Mesendoderm (in vitro differentiated cells): Measurements from ENCODE around the gene KSR2.

Experiments used
- DNase-seq: peaks from one replicate; pipeline ENCODE4 v3.0.0; 2013
- H2AK5ac ChIP-seq: 2 replicates; pipeline ENCODE4 v1.6.1; 2013; ENCODE audit warnings: low read length, inconsistent platforms
- H2BK120ac ChIP-seq: 2 replicates; pipeline ENCODE4 v1.6.1; 2013; ENCODE audit warnings: low read depth, mild to moderate bottlenecking, low read length, moderate library complexity, mixed read lengths
- H2BK15ac ChIP-seq: replicated peaks from 2 replicates; pipeline ENCODE4 v1.6.1; 2013; ENCODE audit warnings: low read depth, mild to moderate bottlenecking, moderate library complexity
- H2BK5ac ChIP-seq: 2 replicates; pipeline ENCODE4 v1.6.1; 2013; ENCODE audit warnings: low read length, inconsistent platforms
- H3K18ac ChIP-seq: 2 replicates; pipeline ENCODE4 v1.6.1; 2013; ENCODE audit warnings: mild to moderate bottlenecking, low read length, mixed read lengths
- H3K23ac ChIP-seq: one replicate; pipeline ENCODE4 v1.6.1; 2013; ENCODE audit warnings: low read length
- H3K27ac ChIP-seq: 2 replicates; pipeline ENCODE4 v1.5.1; 2013; ENCODE audit warnings: low read depth, mild to moderate bottlenecking, inconsistent platforms, low read length, moderate library complexity
- H3K27me3 ChIP-seq: 2 replicates; pipeline ENCODE4 v1.6.1; 2013; ENCODE audit warnings: low read length, control low read depth, mild to moderate bottlenecking, inconsistent platforms; ENCODE audit not compliant: insufficient read depth, poor library complexity
- H3K36me3 ChIP-seq: 2 replicates; pipeline ENCODE4 v1.6.1; 2013; ENCODE audit warnings: low read length, inconsistent platforms; ENCODE audit not compliant: control insufficient read depth, insufficient read depth
- H3K4ac ChIP-seq: one replicate; pipeline ENCODE4 v1.6.1; 2013; ENCODE audit warnings: low read depth, mild to moderate bottlenecking, low read length, moderate library complexity
- H3K4me1 ChIP-seq: 2 replicates; pipeline ENCODE4 v1.6.1; 2013; ENCODE audit warnings: low read depth, low read length, inconsistent platforms; ENCODE audit not compliant: control insufficient read depth
- H3K4me2 ChIP-seq: 2 replicates; pipeline ENCODE4 v1.6.1; 2013; ENCODE audit warnings: low read length
- H3K4me3 ChIP-seq: 2 replicates; pipeline ENCODE4 v1.5.1; 2013; ENCODE audit warnings: mild to moderate bottlenecking, low read length
- H3K56ac ChIP-seq: one replicate; pipeline ENCODE4 v1.6.1; 2013; ENCODE audit warnings: low read length
- H3K79me1 ChIP-seq: 2 replicates; pipeline ENCODE4 v1.6.1; 2013; ENCODE audit warnings: low read length, inconsistent platforms
- H3K79me2 ChIP-seq: 2 replicates; pipeline ENCODE4 v1.6.1; 2013; ENCODE audit warnings: mild to moderate bottlenecking, low read length; ENCODE audit not compliant: control insufficient read depth, insufficient read depth
- H3K9ac ChIP-seq: 2 replicates; pipeline ENCODE4 v1.6.1; 2013; ENCODE audit warnings: low read length, inconsistent platforms
- H4K5ac ChIP-seq: one replicate; pipeline ENCODE4 v1.6.1; 2013; ENCODE audit warnings: low read length
- H4K8ac ChIP-seq: one replicate; pipeline ENCODE4 v1.6.1; 2013; ENCODE audit warnings: low read depth, mild to moderate bottlenecking, control low read depth, low read length, moderate library complexity
- WGBS: extraction: QIAGEN DNeasy Blood & Tissue Kit; methylation state at CpG from one replicate; pipeline ENCODE4 v1.1.7; 2013; ENCODE audit warnings: low lambda C conversion rate, missing lambda C conversion rate; ENCODE audit not compliant: insufficient coverage; ENCODE audit errors: extremely low coverage; 5-methylcytosine and 5-hydroxymethylcytosine counted together

The KSR2 gene

DNA sequence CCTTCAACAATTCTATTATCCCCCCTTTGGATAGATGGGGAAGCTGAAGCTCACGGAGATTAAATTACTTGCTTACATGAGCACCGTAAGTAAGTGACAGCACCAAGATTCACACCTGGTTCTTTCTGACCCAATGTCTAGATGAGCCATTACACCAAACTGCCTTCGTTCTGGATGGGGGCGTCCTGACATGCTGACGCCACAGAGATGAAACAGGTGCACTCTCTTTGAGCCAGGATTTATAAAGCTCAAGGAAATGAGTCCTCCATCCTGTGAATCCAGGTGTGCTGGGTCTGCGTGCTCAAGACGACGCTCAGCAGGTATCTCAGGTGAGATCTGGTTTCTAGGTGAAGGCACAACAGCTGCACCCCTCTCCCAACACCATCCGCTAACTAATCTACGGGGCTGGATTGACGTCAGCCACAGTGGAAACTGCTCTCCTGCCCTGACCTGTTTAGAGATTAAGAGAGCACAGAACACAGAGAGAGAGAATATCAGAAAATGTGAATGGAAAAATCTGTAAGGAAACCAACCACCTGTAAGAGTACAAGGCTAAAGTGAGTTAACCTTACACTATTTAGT is 61.6 kb downstream of the KSR2 start:
- no peak overlapping the region for H3K4me3 ChIP-seq
- H4K5ac ChIP-seq = no peak overlapping the region
- H4K8ac ChIP-seq = no peak overlapping the region
- no peak overlapping the region for H2AK5ac ChIP-seq
- H3K79me2 ChIP-seq = no peaks in the 10 kb centered on the region
- no peak overlapping the region for H3K56ac ChIP-seq
- H2BK5ac ChIP-seq = no peak overlapping the region
- H3K9ac ChIP-seq = no peak overlapping the region
- H2BK15ac ChIP-seq = no peak overlapping the region
- no peaks in the 10 kb centered on the region for H3K79me1 ChIP-seq
- no peak overlapping the region for H2BK120ac ChIP-seq
- H3K27ac ChIP-seq = no peak overlapping the region
- no peaks in the 10 kb centered on the region for H3K4me1 ChIP-seq
- no peaks in the 10 kb centered on the region for H3K36me3 ChIP-seq
- H3K4ac ChIP-seq = no peak overlapping the region
- no peak overlapping the region for H3K18ac ChIP-seq
- WGBS = no CpG with 5 or more reads among the region's 11 CpGs
- H3K4me2 ChIP-seq = no peak overlapping the region
- DNase-seq = no peak
- H3K27me3 ChIP-seq = peaks cover 2% of the 10 kb centered on the region
- H3K23ac ChIP-seq = no peak overlapping the region

DNA sequence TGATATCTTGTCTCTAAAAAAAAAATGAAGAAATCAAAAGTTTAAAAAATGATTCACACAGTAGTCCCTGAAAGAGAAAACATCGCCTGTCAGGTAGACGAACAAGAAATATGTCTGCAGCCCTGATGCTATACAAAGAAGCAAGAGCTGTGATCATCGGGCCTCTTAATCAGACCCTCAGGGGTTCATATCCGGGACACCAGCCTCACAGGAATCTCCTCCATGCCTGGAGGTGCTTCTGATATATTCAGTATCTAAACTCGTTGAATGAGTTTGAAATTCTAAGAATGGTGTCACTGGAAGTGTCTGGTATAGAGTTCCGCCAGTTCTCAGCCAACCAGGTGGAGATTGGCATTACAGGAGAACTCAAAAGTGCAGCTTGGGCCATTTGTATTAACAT is 64.7 kb downstream of the KSR2 start:
- no peaks in the 10 kb centered on the region for H3K79me2 ChIP-seq
- H3K56ac ChIP-seq = no peak overlapping the region
- no peak overlapping the region for H3K4ac ChIP-seq
- H4K8ac ChIP-seq = no peak overlapping the region
- H3K79me1 ChIP-seq = no peaks in the 10 kb centered on the region
- H3K27ac ChIP-seq = no peak overlapping the region
- no peak overlapping the region for H2BK5ac ChIP-seq
- no peak overlapping the region for H2BK120ac ChIP-seq
- no peak overlapping the region for H3K23ac ChIP-seq
- H4K5ac ChIP-seq = no peak overlapping the region
- DNase-seq = no peak
- no peak overlapping the region for H3K4me3 ChIP-seq
- no CpG with 5 or more reads among the region's 6 CpGs for WGBS
- H3K4me1 ChIP-seq = no peaks in the 10 kb centered on the region
- no peak overlapping the region for H3K9ac ChIP-seq
- no peaks in the 10 kb centered on the region for H3K36me3 ChIP-seq
- no peak overlapping the region for H3K18ac ChIP-seq
- H2BK15ac ChIP-seq = no peak overlapping the region
- no peak overlapping the region for H3K4me2 ChIP-seq
- H3K27me3 ChIP-seq = no peaks in the 10 kb centered on the region
- H2AK5ac ChIP-seq = no peak overlapping the region

DNA sequence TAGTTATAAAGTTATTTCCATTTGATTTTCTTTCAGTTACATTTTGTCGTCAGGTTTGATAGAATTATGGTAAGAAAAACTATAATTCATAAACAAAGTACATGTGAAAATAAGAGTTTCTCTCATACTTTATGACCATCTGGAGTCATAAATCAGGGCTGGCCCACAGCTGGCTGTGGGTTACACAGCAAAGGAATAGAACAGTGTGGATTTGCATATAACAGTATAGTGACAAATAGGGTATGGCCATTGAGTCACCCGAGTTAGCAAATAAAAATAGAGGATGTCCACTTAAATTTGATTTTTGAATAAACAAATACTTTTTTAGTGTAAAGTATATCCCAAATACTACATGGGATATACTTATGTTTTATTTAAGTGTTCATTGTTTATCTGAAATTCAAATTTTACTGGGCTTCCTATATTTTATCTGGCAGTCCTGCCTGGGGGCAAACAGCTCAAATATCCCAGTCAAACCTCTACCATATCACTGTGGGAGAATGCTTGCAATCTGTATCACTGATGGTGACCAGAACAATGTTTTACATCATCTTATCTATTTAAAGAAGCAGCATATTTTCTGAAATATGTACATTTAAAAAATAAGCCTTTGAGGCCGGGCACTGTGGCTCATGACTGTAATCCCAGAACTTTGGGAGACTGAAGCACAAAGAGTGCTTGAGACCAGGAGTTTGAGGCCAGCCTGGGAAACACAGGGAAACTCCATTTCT is 65.5 kb downstream of the KSR2 start:
- Histone ChIP-seq H4K5ac (no peak overlapping the region), H3K79me2 (no peaks in the 10 kb centered on the region), H2BK5ac (no peak overlapping the region), H2BK15ac (no peak overlapping the region), H3K9ac (no peak overlapping the region), H3K4me1 (no peaks in the 10 kb centered on the region), H3K27ac (no peak overlapping the region), H2AK5ac (no peak overlapping the region), H3K36me3 (no peaks in the 10 kb centered on the region), H4K8ac (no peak overlapping the region), H3K4me2 (no peak overlapping the region), H2BK120ac (no peak overlapping the region), H3K56ac (no peak overlapping the region), H3K4ac (no peak overlapping the region), H3K23ac (no peak overlapping the region), H3K4me3 (no peak overlapping the region), H3K79me1 (no peaks in the 10 kb centered on the region), H3K27me3 (no peaks in the 10 kb centered on the region), H3K18ac (no peak overlapping the region)
- no peak for DNase-seq
- WGBS = no CpG with 5 or more reads among the region's 3 CpGs

DNA sequence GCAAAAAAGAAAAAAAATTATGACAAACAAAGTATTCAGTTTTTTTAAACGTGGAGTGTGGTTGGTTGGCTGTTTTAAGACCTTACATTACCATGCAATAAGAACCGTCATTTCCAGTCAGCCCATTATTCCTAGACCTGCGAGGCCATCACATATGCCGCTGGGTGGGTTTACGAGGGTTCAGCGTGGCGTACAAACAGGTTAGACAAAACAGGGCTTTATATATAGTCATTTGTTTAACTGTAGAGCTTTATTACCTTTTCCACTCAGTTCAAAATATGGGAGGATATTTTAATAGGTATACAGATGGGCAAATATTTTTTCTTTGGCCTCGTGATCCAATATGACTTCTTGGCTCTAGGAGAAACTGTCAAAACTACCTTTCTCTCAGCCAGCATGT is 67.2 kb downstream of the KSR2 start:
- Histone ChIP-seq H4K8ac (no peak overlapping the region), H3K23ac (no peak overlapping the region), H3K27ac (no peak overlapping the region), H3K9ac (no peak overlapping the region), H3K4me1 (no peaks in the 10 kb centered on the region), H2AK5ac (no peak overlapping the region), H3K79me1 (no peaks in the 10 kb centered on the region), H2BK120ac (no peak overlapping the region), H3K4me3 (no peak overlapping the region), H3K56ac (no peak overlapping the region), H3K79me2 (no peaks in the 10 kb centered on the region), H3K27me3 (no peaks in the 10 kb centered on the region), H4K5ac (no peak overlapping the region), H3K4ac (no peak overlapping the region), H2BK15ac (no peak overlapping the region), H2BK5ac (no peak overlapping the region), H3K18ac (no peak overlapping the region), H3K4me2 (no peak overlapping the region), H3K36me3 (no peaks in the 10 kb centered on the region)
- DNase-seq = no peak
- no CpG with 5 or more reads among the region's 8 CpGs for WGBS

DNA sequence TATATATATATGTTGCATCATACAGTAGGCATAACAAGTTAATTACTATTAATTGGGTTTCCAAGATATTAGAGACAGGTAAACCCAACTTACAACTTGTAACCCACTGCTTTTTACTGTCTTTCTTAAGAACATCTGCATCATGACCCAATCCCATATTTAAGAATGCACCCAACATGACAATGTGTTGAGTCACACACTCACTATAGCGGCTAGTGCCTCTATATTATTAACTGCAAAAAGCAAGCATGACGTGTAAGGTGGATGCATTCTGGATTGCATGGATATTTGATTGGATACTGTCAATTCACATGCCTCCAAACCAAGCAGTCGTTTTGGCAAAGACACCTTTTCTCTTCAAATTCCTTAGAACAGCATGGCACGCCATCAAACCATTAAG is 68.2 kb downstream of the KSR2 start:
- H3K36me3 ChIP-seq = no peaks in the 10 kb centered on the region
- H3K79me2 ChIP-seq = no peaks in the 10 kb centered on the region
- no peak overlapping the region for H3K23ac ChIP-seq
- no peak overlapping the region for H2BK120ac ChIP-seq
- no CpG with 5 or more reads among the region's 4 CpGs for WGBS
- no peak overlapping the region for H3K18ac ChIP-seq
- H3K56ac ChIP-seq = no peak overlapping the region
- H4K8ac ChIP-seq = no peak overlapping the region
- no peaks in the 10 kb centered on the region for H3K4me1 ChIP-seq
- H3K4me2 ChIP-seq = no peak overlapping the region
- H2AK5ac ChIP-seq = no peak overlapping the region
- H3K79me1 ChIP-seq = no peaks in the 10 kb centered on the region
- H2BK15ac ChIP-seq = no peak overlapping the region
- H4K5ac ChIP-seq = no peak overlapping the region
- H3K27ac ChIP-seq = no peak overlapping the region
- H3K27me3 ChIP-seq = no peaks in the 10 kb centered on the region
- H3K4me3 ChIP-seq = no peak overlapping the region
- no peak for DNase-seq
- no peak overlapping the region for H2BK5ac ChIP-seq
- H3K4ac ChIP-seq = no peak overlapping the region
- H3K9ac ChIP-seq = no peak overlapping the region
